Mesendoderm (in vitro differentiated cells): ENCODE measurements around the gene STK32B.
A peak's percentile ranks its signal among the peaks of the same experiment; 100 is the strongest.

ENCODE experiments used
- DNase-seq: peaks from one replicate; pipeline ENCODE4 v3.0.0; 2013
- H2AK5ac ChIP-seq: 2 replicates; pipeline ENCODE4 v1.6.1; 2013; ENCODE audit warnings: low read length, inconsistent platforms
- H2BK120ac ChIP-seq: 2 replicates; pipeline ENCODE4 v1.6.1; 2013; ENCODE audit warnings: low read depth, mild to moderate bottlenecking, low read length, moderate library complexity, mixed read lengths
- H2BK15ac ChIP-seq: replicated peaks from 2 replicates; pipeline ENCODE4 v1.6.1; 2013; ENCODE audit warnings: low read depth, mild to moderate bottlenecking, moderate library complexity
- H2BK5ac ChIP-seq: 2 replicates; pipeline ENCODE4 v1.6.1; 2013; ENCODE audit warnings: low read length, inconsistent platforms
- H3K18ac ChIP-seq: 2 replicates; pipeline ENCODE4 v1.6.1; 2013; ENCODE audit warnings: mild to moderate bottlenecking, low read length, mixed read lengths
- H3K23ac ChIP-seq: one replicate; pipeline ENCODE4 v1.6.1; 2013; ENCODE audit warnings: low read length
- H3K27ac ChIP-seq: 2 replicates; pipeline ENCODE4 v1.5.1; 2013; ENCODE audit warnings: low read depth, mild to moderate bottlenecking, inconsistent platforms, low read length, moderate library complexity
- H3K27me3 ChIP-seq: 2 replicates; pipeline ENCODE4 v1.6.1; 2013; ENCODE audit warnings: low read length, control low read depth, mild to moderate bottlenecking, inconsistent platforms; ENCODE audit not compliant: insufficient read depth, poor library complexity
- H3K36me3 ChIP-seq: 2 replicates; pipeline ENCODE4 v1.6.1; 2013; ENCODE audit warnings: low read length, inconsistent platforms; ENCODE audit not compliant: control insufficient read depth, insufficient read depth
- H3K4ac ChIP-seq: one replicate; pipeline ENCODE4 v1.6.1; 2013; ENCODE audit warnings: low read depth, mild to moderate bottlenecking, low read length, moderate library complexity
- H3K4me1 ChIP-seq: 2 replicates; pipeline ENCODE4 v1.6.1; 2013; ENCODE audit warnings: low read depth, low read length, inconsistent platforms; ENCODE audit not compliant: control insufficient read depth
- H3K4me2 ChIP-seq: 2 replicates; pipeline ENCODE4 v1.6.1; 2013; ENCODE audit warnings: low read length
- H3K4me3 ChIP-seq: 2 replicates; pipeline ENCODE4 v1.5.1; 2013; ENCODE audit warnings: mild to moderate bottlenecking, low read length
- H3K56ac ChIP-seq: one replicate; pipeline ENCODE4 v1.6.1; 2013; ENCODE audit warnings: low read length
- H3K79me1 ChIP-seq: 2 replicates; pipeline ENCODE4 v1.6.1; 2013; ENCODE audit warnings: low read length, inconsistent platforms
- H3K79me2 ChIP-seq: 2 replicates; pipeline ENCODE4 v1.6.1; 2013; ENCODE audit warnings: mild to moderate bottlenecking, low read length; ENCODE audit not compliant: control insufficient read depth, insufficient read depth
- H3K9ac ChIP-seq: 2 replicates; pipeline ENCODE4 v1.6.1; 2013; ENCODE audit warnings: low read length, inconsistent platforms
- H4K5ac ChIP-seq: one replicate; pipeline ENCODE4 v1.6.1; 2013; ENCODE audit warnings: low read length
- H4K8ac ChIP-seq: one replicate; pipeline ENCODE4 v1.6.1; 2013; ENCODE audit warnings: low read depth, mild to moderate bottlenecking, control low read depth, low read length, moderate library complexity
- WGBS: extraction: QIAGEN DNeasy Blood & Tissue Kit; methylation state at CpG from one replicate; pipeline ENCODE4 v1.1.7; 2013; ENCODE audit warnings: low lambda C conversion rate, missing lambda C conversion rate; ENCODE audit not compliant: insufficient coverage; ENCODE audit errors: extremely low coverage; 5-methylcytosine and 5-hydroxymethylcytosine counted together

Gene STK32B

DNA sequence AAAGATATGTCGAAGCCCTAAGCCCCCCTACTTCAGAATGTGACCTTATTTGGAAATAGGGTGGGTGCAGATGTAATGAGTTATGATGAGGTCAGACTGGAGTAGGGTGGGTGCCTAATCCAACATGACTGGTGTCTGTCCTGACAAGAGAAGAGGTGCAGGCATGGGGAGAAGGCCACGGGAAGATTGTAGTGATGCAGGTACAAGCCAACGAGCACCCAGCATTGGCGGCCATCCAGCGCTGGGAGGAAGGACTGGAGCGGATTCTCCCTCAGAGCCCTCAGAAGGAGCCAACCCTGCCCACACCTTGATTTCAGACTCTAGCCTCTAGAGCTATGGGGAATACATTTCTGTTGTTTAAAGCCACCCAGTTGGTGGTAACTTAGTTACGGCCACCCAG, 419.9 kb downstream of the STK32B start:
- no peak overlapping the region for H2BK15ac ChIP-seq
- H4K8ac ChIP-seq: no peak overlapping the region
- no peak overlapping the region for H3K4me3 ChIP-seq
- no peak overlapping the region for H3K23ac ChIP-seq
- no CpG with 5 or more reads among the region's 7 CpGs for WGBS
- no peak overlapping the region for H3K4me2 ChIP-seq
- H3K36me3 ChIP-seq: no peaks in the 10 kb centered on the region
- H3K79me2 ChIP-seq: no peaks in the 10 kb centered on the region
- no peak overlapping the region for H3K56ac ChIP-seq
- no peak overlapping the region for H3K27ac ChIP-seq
- no peak overlapping the region for H2BK120ac ChIP-seq
- no peak for DNase-seq
- H2AK5ac ChIP-seq: no peak overlapping the region
- no peak overlapping the region for H2BK5ac ChIP-seq
- no peak overlapping the region for H3K4ac ChIP-seq
- no peak overlapping the region for H4K5ac ChIP-seq
- H3K9ac ChIP-seq: no peak overlapping the region
- no peaks in the 10 kb centered on the region for H3K4me1 ChIP-seq
- no peaks in the 10 kb centered on the region for H3K79me1 ChIP-seq
- no peak overlapping the region for H3K18ac ChIP-seq
- no peaks in the 10 kb centered on the region for H3K27me3 ChIP-seq

- Histone ChIP-seq H3K4me1 (no peaks in the 10 kb centered on the region), H3K36me3 (no peaks in the 10 kb centered on the region), H3K79me1 (no peaks in the 10 kb centered on the region), H4K5ac (no peak overlapping the region), H2BK5ac (no peak overlapping the region), H3K27me3 (no peaks in the 10 kb centered on the region), H3K18ac (no peak overlapping the region), H4K8ac (no peak overlapping the region), H2BK15ac (no peak overlapping the region), H3K4ac (no peak overlapping the region), H3K79me2 (no peaks in the 10 kb centered on the region), H3K9ac (no peak overlapping the region), H3K4me2 (no peak overlapping the region), H2BK120ac (no peak overlapping the region), H3K23ac (no peak overlapping the region), H3K56ac (no peak overlapping the region), H2AK5ac (no peak overlapping the region), H3K4me3 (no peak overlapping the region), H3K27ac (no peak overlapping the region)
- DNase-seq: no peak
- no CpG with 5 or more reads among the region's 7 CpGs for WGBS
Measured at GRCh38 chr4:5471691-5472090, 420.4 kb downstream of the STK32B start.

GRCh38 chr4:5472160-5472591, 420.9 kb downstream of the STK32B start:
- DNase-seq: no peak
- Histone ChIP-seq H2BK120ac (no peak overlapping the region), H3K4me2 (no peak overlapping the region), H3K18ac (no peak overlapping the region), H4K8ac (no peak overlapping the region), H3K9ac (no peak overlapping the region), H3K27ac (no peak overlapping the region), H2BK15ac (no peak overlapping the region), H3K4me3 (no peak overlapping the region), H3K79me1 (no peaks in the 10 kb centered on the region), H4K5ac (no peak overlapping the region), H3K4me1 (no peaks in the 10 kb centered on the region), H3K27me3 (no peaks in the 10 kb centered on the region), H2AK5ac (no peak overlapping the region), H3K4ac (no peak overlapping the region), H3K23ac (no peak overlapping the region), H3K36me3 (no peaks in the 10 kb centered on the region), H3K79me2 (no peaks in the 10 kb centered on the region), H3K56ac (no peak overlapping the region), H2BK5ac (no peak overlapping the region)
- WGBS: no CpG with 5 or more reads among the region's 6 CpGs

DNA sequence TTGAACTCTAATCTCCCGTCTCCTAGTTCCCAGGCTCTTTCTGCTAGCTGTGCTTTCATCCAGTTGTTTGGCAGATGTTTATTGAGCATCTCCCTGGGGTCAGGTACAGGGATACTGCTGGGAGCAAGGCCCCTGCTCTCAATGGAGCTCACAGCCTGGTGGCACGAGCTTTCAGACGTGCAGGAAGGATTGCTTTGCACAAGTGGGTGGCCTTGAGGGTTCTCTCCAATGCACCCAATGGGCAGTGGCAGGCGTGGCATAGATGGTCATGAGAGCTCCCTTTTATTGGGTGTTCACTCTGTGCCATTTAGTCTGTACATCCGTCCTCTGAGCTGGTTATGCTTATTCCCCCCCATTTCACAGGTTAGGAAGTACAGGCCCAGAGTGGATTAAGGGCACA, 421.8 kb downstream of the STK32B start:
- Histone ChIP-seq H3K27me3 (no peaks in the 10 kb centered on the region), H2BK120ac (no peak overlapping the region), H3K18ac (no peak overlapping the region), H3K56ac (no peak overlapping the region), H3K79me2 (no peaks in the 10 kb centered on the region), H4K5ac (no peak overlapping the region), H3K79me1 (no peaks in the 10 kb centered on the region), H3K4me1 (no peaks in the 10 kb centered on the region), H3K27ac (no peak overlapping the region), H2AK5ac (no peak overlapping the region), H3K9ac (no peak overlapping the region), H2BK5ac (no peak overlapping the region), H2BK15ac (no peak overlapping the region), H4K8ac (no peak overlapping the region), H3K4me3 (no peak overlapping the region), H3K36me3 (no peaks in the 10 kb centered on the region), H3K4ac (no peak overlapping the region), H3K23ac (no peak overlapping the region), H3K4me2 (no peak overlapping the region)
- DNase-seq: no peak
- no CpG with 5 or more reads among the region's 5 CpGs for WGBS

- Histone ChIP-seq H4K5ac (no peak overlapping the region), H2BK5ac (no peak overlapping the region), H4K8ac (no peak overlapping the region), H3K4ac (no peak overlapping the region), H3K23ac (no peak overlapping the region), H3K4me3 (no peak overlapping the region), H2BK120ac (no peak overlapping the region), H3K79me1 (no peaks in the 10 kb centered on the region), H3K4me2 (no peak overlapping the region), H3K56ac (no peak overlapping the region), H3K18ac (no peak overlapping the region), H3K27me3 (no peaks in the 10 kb centered on the region), H3K27ac (no peak overlapping the region), H3K36me3 (no peaks in the 10 kb centered on the region), H2BK15ac (no peak overlapping the region), H2AK5ac (no peak overlapping the region), H3K9ac (no peak overlapping the region), H3K79me2 (no peaks in the 10 kb centered on the region), H3K4me1 (no peaks in the 10 kb centered on the region)
- whole genome bisulfite sequencing: no CpG with 5 or more reads among the region's 9 CpGs
- peak; percentile 59 for DNase-seq
Measured at GRCh38 chr4:5474756-5475155, 423.5 kb downstream of the STK32B start.

GRCh38 chr4:5477613-5478012, 426.3 kb downstream of the STK32B start:
- H3K56ac ChIP-seq: no peak overlapping the region
- no peak overlapping the region for H2BK120ac ChIP-seq
- no peak overlapping the region for H2BK15ac ChIP-seq
- H2BK5ac ChIP-seq: no peak overlapping the region
- no peak overlapping the region for H3K9ac ChIP-seq
- no peak overlapping the region for H3K27ac ChIP-seq
- H4K5ac ChIP-seq: no peak overlapping the region
- DNase-seq: no peak
- no peak overlapping the region for H2AK5ac ChIP-seq
- no peak overlapping the region for H4K8ac ChIP-seq
- no peaks in the 10 kb centered on the region for H3K4me1 ChIP-seq
- H3K18ac ChIP-seq: no peak overlapping the region
- no peaks in the 10 kb centered on the region for H3K27me3 ChIP-seq
- H3K23ac ChIP-seq: no peak overlapping the region
- H3K4ac ChIP-seq: no peak overlapping the region
- WGBS: no CpG with 5 or more reads among the region's 8 CpGs
- H3K4me2 ChIP-seq: no peak overlapping the region
- no peaks in the 10 kb centered on the region for H3K79me1 ChIP-seq
- no peak overlapping the region for H3K4me3 ChIP-seq
- H3K36me3 ChIP-seq: no peaks in the 10 kb centered on the region
- no peaks in the 10 kb centered on the region for H3K79me2 ChIP-seq
